SK-N-MC (cell line): ENCODE measurements around the gene FOXO6.

Source experiments
- DNase-seq: peaks from one replicate; pipeline ENCODE4 v3.0.0-alpha.2; 2011; ENCODE audit warnings: low read depth, low spot score
- H3K27ac ChIP-seq: fragments of 200-600 bp; sonication (generic); 2 replicates; pipeline ENCODE4 v1.5.1; 2016; ENCODE audit warnings: mixed run types
- H3K36me3 ChIP-seq: fragments of 200-600 bp; sonication (generic); 2 replicates; pipeline ENCODE4 v1.6.1; 2017; ENCODE audit warnings: antibody characterized with exemption, low read length, mixed read lengths; ENCODE audit not compliant: insufficient read depth
- H3K4me3 ChIP-seq: fragments of 200-600 bp; sonication (generic); 2 replicates; pipeline ENCODE4 v1.5.1; 2016
- H3K9ac ChIP-seq: fragments of 200-600 bp; sonication (generic); 2 replicates; pipeline ENCODE4 v1.8.0; 2017; ENCODE audit warnings: mixed run types, mixed read lengths; ENCODE audit not compliant: insufficient read length
- H3K9me3 ChIP-seq: fragments of 200-600 bp; sonication (generic); 2 replicates; pipeline ENCODE4 v1.6.1; 2017; ENCODE audit warnings: low read depth, mild to moderate bottlenecking, antibody characterized with exemption, low read length, moderate library complexity, mixed read lengths
- EZH2 ChIP-seq: fragments of 200-600 bp; sonication (generic); IDR thresholded peaks from one replicate; pipeline ENCODE4 v1.6.1; 2017; ENCODE audit warnings: antibody characterized with exemption
- FOXP2 ChIP-seq: optimal IDR thresholded peaks from 2 replicates; pipeline ENCODE3; 2011; ENCODE audit warnings: mild to moderate bottlenecking, moderate library complexity; ENCODE audit not compliant: insufficient read depth; ENCODE audit errors: extremely low read length, control extremely low read depth
- POLR2AphosphoS5 ChIP-seq: IDR thresholded peaks from 2 replicates; pipeline ENCODE4 v1.6.1; 2012; ENCODE audit warnings: mild to moderate bottlenecking, low read depth, low read length, borderline replicate concordance

The FOXO6 gene

GRCh38 chr1:41360786-41361494, at the start of gene FOXO6:
TSS of gene FOXO6 (plus strand) at chr1:41361434.
- Histone ChIP-seq H3K4me3 (peak within 1 kb of the TSS; percentile 89), H3K9ac (peak within 1 kb of the TSS; percentile 65), H3K27ac (no peak within 1 kb of the TSS), H3K9me3 (no peaks in the 10 kb centered on the region), H3K36me3 (no peaks in the 10 kb centered on the region)
- peak; percentile 83 for DNase-seq
- TF ChIP-seq POLR2AphosphoS5 (no peak), EZH2 (no peak), FOXP2 (peak; percentile 95)

GRCh38 chr1:41312991-41313645, 48.1 kb upstream of the FOXO6 start:
- no peak overlapping the region for H3K9ac ChIP-seq
- no peaks in the 10 kb centered on the region for H3K36me3 ChIP-seq
- no peak for DNase-seq
- no peak overlapping the region for H3K27ac ChIP-seq
- no peaks in the 10 kb centered on the region for H3K9me3 ChIP-seq
- H3K4me3 ChIP-seq: no peak overlapping the region
- TF ChIP-seq EZH2 (no peak), POLR2AphosphoS5 (no peak), FOXP2 (no peak)

- Histone ChIP-seq H3K4me3 (no peak overlapping the region), H3K27ac (no peak overlapping the region)
- TF ChIP-seq POLR2AphosphoS5 (no peak), FOXP2 (no peak), EZH2 (no peak)
Observed at GRCh38 chr1:41313661-41314131, 47.5 kb upstream of the FOXO6 start.

GRCh38 chr1:41314376-41315145, 46.7 kb upstream of the FOXO6 start:
- DNase-seq: no peak
- Histone ChIP-seq H3K9me3 (no peaks in the 10 kb centered on the region), H3K27ac (no peak overlapping the region), H3K4me3 (no peak overlapping the region), H3K36me3 (no peaks in the 10 kb centered on the region), H3K9ac (no peak overlapping the region)
- TF ChIP-seq EZH2 (no peak), FOXP2 (no peak), POLR2AphosphoS5 (no peak)

More at GRCh38 chr1:41313661-41314131, 47.5 kb upstream of the FOXO6 start:
- Histone ChIP-seq H3K9me3 (no peaks in the 10 kb centered on the region), H3K9ac (no peak overlapping the region), H3K36me3 (no peaks in the 10 kb centered on the region)
- peak; percentile 10 for DNase-seq

GRCh38 chr1:41315146-41315822, 46.0 kb upstream of the FOXO6 start:
- no peak overlapping the region for H3K9ac ChIP-seq
- H3K36me3 ChIP-seq: no peaks in the 10 kb centered on the region
- no peak overlapping the region for H3K27ac ChIP-seq
- H3K4me3 ChIP-seq: no peak overlapping the region
- no peak for DNase-seq
- H3K9me3 ChIP-seq: no peaks in the 10 kb centered on the region
- TF ChIP-seq FOXP2 (no peak), POLR2AphosphoS5 (no peak), EZH2 (no peak)

- H3K4me3 ChIP-seq: no peak overlapping the region
- no peak overlapping the region for H3K27ac ChIP-seq
- TF ChIP-seq EZH2 (no peak), POLR2AphosphoS5 (no peak), FOXP2 (no peak)
- H3K9ac ChIP-seq: no peak overlapping the region
- H3K36me3 ChIP-seq: no peaks in the 10 kb centered on the region
- H3K9me3 ChIP-seq: no peaks in the 10 kb centered on the region
- no peak for DNase-seq
Observed at GRCh38 chr1:41315871-41316270, 45.4 kb upstream of the FOXO6 start.

GRCh38 chr1:41317361-41317760, 43.9 kb upstream of the FOXO6 start:
- Histone ChIP-seq H3K36me3 (no peaks in the 10 kb centered on the region), H3K27ac (no peak overlapping the region)
- DNase-seq: no peak

GRCh38 chr1:41318135-41318534, 43.1 kb upstream of the FOXO6 start:
- no peak for DNase-seq
- Histone ChIP-seq H3K9me3 (no peaks in the 10 kb centered on the region), H3K27ac (no peak overlapping the region), H3K9ac (no peak overlapping the region), H3K4me3 (no peak overlapping the region), H3K36me3 (no peaks in the 10 kb centered on the region)
- no peak for TF ChIP-seq EZH2
- TF ChIP-seq FOXP2: no peak
- no peak for TF ChIP-seq POLR2AphosphoS5

More at GRCh38 chr1:41317361-41317760, 43.9 kb upstream of the FOXO6 start:
- Histone ChIP-seq H3K9me3 (no peaks in the 10 kb centered on the region), H3K9ac (no peak overlapping the region), H3K4me3 (no peak overlapping the region)
- TF ChIP-seq POLR2AphosphoS5 (no peak), FOXP2 (no peak), EZH2 (no peak)
